ENCODE data around the gene TSSC4.

The TSSC4 gene

GRCh38 chr11:2446590-2447252, 46.2 kb downstream of the TSSC4 start:
- TF ChIP-seq REST (IDR thresholded peaks at IDR 0.05; ENCODE audit: low read depth) (no peak), TAF1 (IDR thresholded peaks at IDR 0.05; ENCODE audit: low read depth) (no peak), CREB1 (IDR thresholded peaks at IDR 0.05; ENCODE audit: low read depth) (no peak), YY1 (IDR thresholded peaks at IDR 0.05; ENCODE audit: low read depth) (no peak), CEBPB (IDR thresholded peaks at IDR 0.05) (no peak), MAX (IDR thresholded peaks at IDR 0.05) (no peak), EP300 (IDR thresholded peaks at IDR 0.05; ENCODE audit: borderline replicate concordance) (no peak), RAD21 (IDR thresholded peaks at IDR 0.05; ENCODE audit: low read depth) (no peak), TEAD4 (IDR thresholded peaks at IDR 0.05) (no peak), EGR1 (IDR thresholded peaks at IDR 0.05) (no peak), ZBTB7A (IDR thresholded peaks at IDR 0.05; ENCODE audit: low read depth) (no peak), NFIC (IDR thresholded peaks at IDR 0.05) (no peak), USF1 (IDR thresholded peaks at IDR 0.05) (no peak)

- TF ChIP-seq FOXM1 (IDR thresholded peaks at IDR 0.05; ENCODE audit: borderline replicate concordance, low read depth) (no peak), TAF1 (IDR thresholded peaks at IDR 0.05; ENCODE audit: low read depth) (no peak), MAX (IDR thresholded peaks at IDR 0.05) (no peak), EP300 (IDR thresholded peaks at IDR 0.05; ENCODE audit: borderline replicate concordance) (no peak)
These were observed 46.9 kb downstream of the TSSC4 start for GRCh38 chr11:2447253-2447950.

- TF ChIP-seq CEBPB (IDR thresholded peaks at IDR 0.05) (no peak), FOXM1 (IDR thresholded peaks at IDR 0.05; ENCODE audit: borderline replicate concordance, low read depth) (no peak), YY1 (IDR thresholded peaks at IDR 0.05; ENCODE audit: low read depth) (no peak), USF1 (IDR thresholded peaks at IDR 0.05) (no peak), MAX (IDR thresholded peaks at IDR 0.05) (no peak), RAD21 (IDR thresholded peaks at IDR 0.05; ENCODE audit: low read depth) (no peak), ZBTB7A (IDR thresholded peaks at IDR 0.05; ENCODE audit: low read depth) (no peak), TCF12 (IDR thresholded peaks at IDR 0.05; ENCODE audit: low read depth) (no peak), TAF1 (IDR thresholded peaks at IDR 0.05; ENCODE audit: low read depth) (no peak), NFIC (IDR thresholded peaks at IDR 0.05) (no peak), EP300 (IDR thresholded peaks at IDR 0.05; ENCODE audit: borderline replicate concordance) (no peak), CREB1 (IDR thresholded peaks at IDR 0.05; ENCODE audit: low read depth) (no peak), EGR1 (IDR thresholded peaks at IDR 0.05) (no peak), TEAD4 (IDR thresholded peaks at IDR 0.05) (no peak)
These were observed 47.6 kb downstream of the TSSC4 start for GRCh38 chr11:2447951-2448650.

GRCh38 chr11:2448661-2449547, 48.4 kb downstream of the TSSC4 start:
- TF ChIP-seq USF1 (IDR thresholded peaks at IDR 0.05): no peak
- TF ChIP-seq REST (IDR thresholded peaks at IDR 0.05; ENCODE audit: low read depth): no peak
- no peak for TF ChIP-seq NFIC (IDR thresholded peaks at IDR 0.05)
- no peak for TF ChIP-seq EP300 (IDR thresholded peaks at IDR 0.05; ENCODE audit: borderline replicate concordance)
- no peak for TF ChIP-seq RAD21 (IDR thresholded peaks at IDR 0.05; ENCODE audit: low read depth)
